SK-N-SH (cell line): ENCODE results near the gene C2CD4C. TPM values are rescaled to one million over a fixed set of nuclear protein-coding genes. Genes with fewer than 3 reads are reported as not detected.

Experiments used
- CTCF ChIA-PET: fragments of 300-600, 350-600 bp; formaldehyde crosslinking; extraction: SDS; loops from one replicate; lab custom pipeline; 2021; lab: Yijun Ruan, JAX
- POLR2A ChIA-PET: fragments of 350-600 bp; sonication (Branson Sonifier 250); formaldehyde crosslinking; extraction: SDS; loops from one replicate; lab custom pipeline; 2020; ENCODE audit warnings: antibody characterized with exemption, inconsistent platforms; lab: Yijun Ruan, JAX
- DNase-seq: peaks from one replicate; pipeline ENCODE4 v3.0.0; 2012
- H2AFZ ChIP-seq: fragments of 200-600 bp; sonication (generic); 2 replicates; pipeline ENCODE4 v1.8.1; 2016; ENCODE audit warnings: antibody characterized with exemption, mild to moderate bottlenecking, low read depth
- H3F3A ChIP-seq: fragments of 200-600 bp; sonication (generic); replicated peaks from 2 replicates; pipeline ENCODE3; 2016; ENCODE audit warnings: antibody characterized with exemption, mild to moderate bottlenecking; ENCODE audit not compliant: insufficient read depth
- H3K27ac ChIP-seq, 2 experiments: fragments of 200-500 bp in 1 of 2; fragments of 200-600 bp in 1 of 2; sonication (Bioruptor generic) in 1 of 2; sonication (generic), shearing (Covaris generic) in 1 of 2; 2 replicates each; pipeline versions ENCODE4 v1.5.1 to v1.6.1; 2014 to 2016; ENCODE audit warnings: low read depth in 2 of 2, inconsistent platforms in 1 of 2, low read length in 1 of 2, mild to moderate bottlenecking in 1 of 2, mixed read lengths in 1 of 2
- H3K27me3 ChIP-seq: fragments of 200-600 bp; sonication (generic), shearing (Covaris generic); 2 replicates; pipeline ENCODE4 v1.6.1; 2016; ENCODE audit warnings: mixed run types; ENCODE audit not compliant: insufficient read depth
- H3K36me3 ChIP-seq, 2 experiments: fragments of 200-500 bp in 1 of 2; fragments of 200-600 bp in 1 of 2; sonication (Bioruptor generic) in 1 of 2; sonication (generic) in 1 of 2; replicated peaks in 1 of 2; 2 replicates each; pipeline versions ENCODE3 to v1.5.1; 2014 to 2016; ENCODE audit warnings: low read length in 1 of 2, mild to moderate bottlenecking in 1 of 2; ENCODE audit not compliant: insufficient read depth in 2 of 2, control insufficient read depth in 1 of 2
- H3K4me1 ChIP-seq, 2 experiments: fragments of 200-500 bp in 1 of 2; fragments of 200-600 bp in 1 of 2; sonication (Bioruptor generic) in 1 of 2; sonication (generic), shearing (Covaris generic) in 1 of 2; 2 replicates each; pipeline versions ENCODE4 v1.5.1 to v1.6.1; 2014 to 2016; ENCODE audit warnings: low read depth in 1 of 2, low read length in 1 of 2, mixed run types in 1 of 2; ENCODE audit not compliant: insufficient read depth in 2 of 2, control insufficient read depth in 1 of 2
- H3K4me2 ChIP-seq: fragments of 200-600 bp; sonication (generic), shearing (Covaris generic); 2 replicates; pipeline ENCODE4 v1.6.1; 2017; ENCODE audit warnings: mixed run types
- H3K4me3 ChIP-seq, 2 experiments: fragments of 200-500 bp in 1 of 2; fragments of 200-600 bp in 1 of 2; sonication (Bioruptor generic) in 1 of 2; sonication (generic), shearing (Covaris generic) in 1 of 2; 2 replicates each; pipeline versions ENCODE4 v1.5.1 to v1.8.1; 2014 to 2016; ENCODE audit warnings: low read depth in 2 of 2, inconsistent platforms in 1 of 2, low read length in 1 of 2, mild to moderate bottlenecking in 1 of 2, mixed read lengths in 1 of 2, moderate library complexity in 1 of 2
- H3K79me2 ChIP-seq: fragments of 200-600 bp; sonication (generic); 2 replicates; pipeline ENCODE4 v1.8.1; 2017; ENCODE audit warnings: mild to moderate bottlenecking; ENCODE audit not compliant: insufficient read depth
- H3K9ac ChIP-seq: fragments of 200-600 bp; sonication (generic); 2 replicates; pipeline ENCODE4 v1.6.1; 2017; ENCODE audit warnings: mixed run types
- H3K9me2 ChIP-seq: fragments of 200-600 bp; sonication (generic); 2 replicates; pipeline ENCODE4 v1.6.1; 2017; ENCODE audit warnings: mixed run types
- H3K9me3 ChIP-seq: fragments of 200-600 bp; sonication (generic); 2 replicates; pipeline ENCODE4 v1.6.1; 2017; ENCODE audit warnings: mixed run types, mild to moderate bottlenecking, moderate library complexity
- H4K20me1 ChIP-seq: fragments of 200-600 bp; sonication (generic); 2 replicates; pipeline ENCODE4 v1.6.1; 2017; ENCODE audit warnings: mild to moderate bottlenecking, mixed run types; ENCODE audit not compliant: insufficient read depth
- ELF1 ChIP-seq: IDR thresholded peaks from 2 replicates; pipeline ENCODE4 v1.4.0; 2012
- EZH2phosphoT487 ChIP-seq: fragments of 200-600 bp; sonication (generic); IDR thresholded peaks from 2 replicates; pipeline ENCODE4 v1.6.1; 2017; ENCODE audit warnings: low read depth, mixed run types, mild to moderate bottlenecking, antibody characterized with exemption, moderate library complexity, borderline replicate concordance
- FOXJ3 ChIP-seq: sonication (generic); formaldehyde crosslinking; IDR thresholded peaks from 2 replicates; pipeline ENCODE4 v1.5.1; 2020; ENCODE audit warnings: mild to moderate bottlenecking, missing genetic modification reagents
- GABPA ChIP-seq: IDR thresholded peaks from 2 replicates; pipeline ENCODE4 v1.4.0; 2012; ENCODE audit warnings: low read depth, mild to moderate bottlenecking
- MXI1 ChIP-seq: IDR thresholded peaks from 2 replicates; pipeline ENCODE4 v1.6.1; 2012; ENCODE audit warnings: mild to moderate bottlenecking, low read depth, low read length, improper control_type of control experiment
- POLR2AphosphoS5 ChIP-seq: IDR thresholded peaks from 2 replicates; pipeline ENCODE4 v1.6.1; 2012; ENCODE audit warnings: low read depth, low read length
- RFX5 ChIP-seq: IDR thresholded peaks from 2 replicates; pipeline ENCODE4 v1.6.1; 2012; ENCODE audit warnings: mild to moderate bottlenecking, improper control_type of control experiment, low read length
- SMC3 ChIP-seq: IDR thresholded peaks from 2 replicates; pipeline ENCODE4 v1.6.1; 2012; ENCODE audit warnings: low read depth, low read length, improper control_type of control experiment
- TAF1 ChIP-seq: IDR thresholded peaks from 2 replicates; pipeline ENCODE4 v1.6.1; 2012; ENCODE audit warnings: low read depth, mild to moderate bottlenecking, low read length, moderate library complexity, borderline replicate concordance
- TCF12 ChIP-seq: IDR thresholded peaks from 2 replicates; pipeline ENCODE4 v1.4.0; 2012
- WGBS: methylation state at CpG from one replicate; pipeline ENCODE4 v1.1.6; 2017; ENCODE audit warnings: low lambda C conversion rate; 5-methylcytosine and 5-hydroxymethylcytosine counted together
- polyA plus RNA-seq, 3 experiments: library from polyadenylated mRNA; depleted of rRNA; stranded (reverse); fragments of >200 nt; gene quantifications; 2 replicates each; pipeline ENCODE4 v1.2.3, GENCODE V29; 2012
- TF ChIP-seq, protein P1 (sequence below): IDR thresholded peaks from 2 replicates; pipeline ENCODE4 v1.6.1; 2012; ENCODE audit warnings: mild to moderate bottlenecking, low read depth, low read length, moderate library complexity
- TF ChIP-seq, protein P2 (sequence below): fragments of 150-350 bp; IDR thresholded peaks from 2 replicates; pipeline ENCODE4 v1.6.1; 2016; ENCODE audit warnings: mild to moderate bottlenecking, low read depth, low read length
- TF ChIP-seq, protein P3 (sequence below): IDR thresholded peaks from 2 replicates; pipeline ENCODE4 v1.4.0; 2012; ENCODE audit warnings: low read depth
- TF ChIP-seq, protein P4 (sequence below): IDR thresholded peaks from 2 replicates; pipeline ENCODE4 v1.4.0; 2012; ENCODE audit warnings: low read depth, borderline replicate concordance

Gene C2CD4C
- polyA plus RNA-seq, 1 of the 3 experiments (the other 2 are of a cell fraction) = 0.23 TPM

DNA sequence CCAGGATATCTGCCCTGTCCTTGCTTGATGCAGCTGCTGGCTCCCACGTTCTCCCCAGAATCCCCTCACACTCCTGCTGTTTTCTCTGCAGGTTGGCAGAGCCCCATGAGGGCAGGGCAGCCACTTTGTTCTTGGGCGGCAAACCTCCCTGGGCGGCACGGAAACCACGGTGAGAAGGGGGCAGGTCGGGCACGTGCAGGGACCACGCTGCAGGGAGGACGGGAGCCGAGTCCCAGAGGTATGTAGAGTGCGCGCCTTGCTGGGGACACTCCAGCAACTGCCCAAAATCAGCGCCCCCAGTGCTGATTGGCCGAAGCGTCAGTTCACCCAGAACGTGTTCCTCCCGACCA is 34.1 kb downstream of the C2CD4C start:
- Histone ChIP-seq H3K9me2 (no peaks in the 10 kb centered on the region), H3K79me2 (no peaks in the 10 kb centered on the region), H4K20me1 (no peaks in the 10 kb centered on the region), H3K27ac (no peak overlapping the region), H3K27me3 (no peaks in the 10 kb centered on the region; the same call in 1 of the 2 replicates), H2AFZ (no peak overlapping the region), H3K4me3 (no peak overlapping the region), H3K9ac (no peak overlapping the region), H3F3A (no peaks in the 10 kb centered on the region), H3K4me2 (no peak overlapping the region), H3K36me3 (no peaks in the 10 kb centered on the region), H3K4me1 (peaks cover 0 to 15% of the 10 kb centered on the region in 2 experiments; a peak in 1 of 4 replicates), H3K9me3 (no peaks in the 10 kb centered on the region)
- DNase-seq = no peak
- ChIA-PET CTCF (no interaction called here), POLR2A (no interaction called here)
- WGBS = 60% methylated on average over 8 of the region's 17 CpGs
- TF ChIP-seq, protein P1, sequence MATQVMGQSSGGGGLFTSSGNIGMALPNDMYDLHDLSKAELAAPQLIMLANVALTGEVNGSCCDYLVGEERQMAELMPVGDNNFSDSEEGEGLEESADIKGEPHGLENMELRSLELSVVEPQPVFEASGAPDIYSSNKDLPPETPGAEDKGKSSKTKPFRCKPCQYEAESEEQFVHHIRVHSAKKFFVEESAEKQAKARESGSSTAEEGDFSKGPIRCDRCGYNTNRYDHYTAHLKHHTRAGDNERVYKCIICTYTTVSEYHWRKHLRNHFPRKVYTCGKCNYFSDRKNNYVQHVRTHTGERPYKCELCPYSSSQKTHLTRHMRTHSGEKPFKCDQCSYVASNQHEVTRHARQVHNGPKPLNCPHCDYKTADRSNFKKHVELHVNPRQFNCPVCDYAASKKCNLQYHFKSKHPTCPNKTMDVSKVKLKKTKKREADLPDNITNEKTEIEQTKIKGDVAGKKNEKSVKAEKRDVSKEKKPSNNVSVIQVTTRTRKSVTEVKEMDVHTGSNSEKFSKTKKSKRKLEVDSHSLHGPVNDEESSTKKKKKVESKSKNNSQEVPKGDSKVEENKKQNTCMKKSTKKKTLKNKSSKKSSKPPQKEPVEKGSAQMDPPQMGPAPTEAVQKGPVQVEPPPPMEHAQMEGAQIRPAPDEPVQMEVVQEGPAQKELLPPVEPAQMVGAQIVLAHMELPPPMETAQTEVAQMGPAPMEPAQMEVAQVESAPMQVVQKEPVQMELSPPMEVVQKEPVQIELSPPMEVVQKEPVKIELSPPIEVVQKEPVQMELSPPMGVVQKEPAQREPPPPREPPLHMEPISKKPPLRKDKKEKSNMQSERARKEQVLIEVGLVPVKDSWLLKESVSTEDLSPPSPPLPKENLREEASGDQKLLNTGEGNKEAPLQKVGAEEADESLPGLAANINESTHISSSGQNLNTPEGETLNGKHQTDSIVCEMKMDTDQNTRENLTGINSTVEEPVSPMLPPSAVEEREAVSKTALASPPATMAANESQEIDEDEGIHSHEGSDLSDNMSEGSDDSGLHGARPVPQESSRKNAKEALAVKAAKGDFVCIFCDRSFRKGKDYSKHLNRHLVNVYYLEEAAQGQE = no peak
- TF ChIP-seq, protein P2, sequence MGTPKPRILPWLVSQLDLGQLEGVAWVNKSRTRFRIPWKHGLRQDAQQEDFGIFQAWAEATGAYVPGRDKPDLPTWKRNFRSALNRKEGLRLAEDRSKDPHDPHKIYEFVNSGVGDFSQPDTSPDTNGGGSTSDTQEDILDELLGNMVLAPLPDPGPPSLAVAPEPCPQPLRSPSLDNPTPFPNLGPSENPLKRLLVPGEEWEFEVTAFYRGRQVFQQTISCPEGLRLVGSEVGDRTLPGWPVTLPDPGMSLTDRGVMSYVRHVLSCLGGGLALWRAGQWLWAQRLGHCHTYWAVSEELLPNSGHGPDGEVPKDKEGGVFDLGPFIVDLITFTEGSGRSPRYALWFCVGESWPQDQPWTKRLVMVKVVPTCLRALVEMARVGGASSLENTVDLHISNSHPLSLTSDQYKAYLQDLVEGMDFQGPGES = no peak
- no peak for TF ChIP-seq POLR2AphosphoS5
- TF ChIP-seq SMC3 = no peak
- TF ChIP-seq TCF12 = no peak
- no peak for TF ChIP-seq GABPA
- TF ChIP-seq EZH2phosphoT487 = no peak
- TF ChIP-seq RFX5 = no peak
- TF ChIP-seq ELF1 = no peak
- TF ChIP-seq MXI1 = no peak
- TF ChIP-seq, protein P3, sequence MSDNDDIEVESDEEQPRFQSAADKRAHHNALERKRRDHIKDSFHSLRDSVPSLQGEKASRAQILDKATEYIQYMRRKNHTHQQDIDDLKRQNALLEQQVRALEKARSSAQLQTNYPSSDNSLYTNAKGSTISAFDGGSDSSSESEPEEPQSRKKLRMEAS = no peak
- no peak for TF ChIP-seq TAF1
- no peak for TF ChIP-seq FOXJ3
- TF ChIP-seq, protein P4, sequence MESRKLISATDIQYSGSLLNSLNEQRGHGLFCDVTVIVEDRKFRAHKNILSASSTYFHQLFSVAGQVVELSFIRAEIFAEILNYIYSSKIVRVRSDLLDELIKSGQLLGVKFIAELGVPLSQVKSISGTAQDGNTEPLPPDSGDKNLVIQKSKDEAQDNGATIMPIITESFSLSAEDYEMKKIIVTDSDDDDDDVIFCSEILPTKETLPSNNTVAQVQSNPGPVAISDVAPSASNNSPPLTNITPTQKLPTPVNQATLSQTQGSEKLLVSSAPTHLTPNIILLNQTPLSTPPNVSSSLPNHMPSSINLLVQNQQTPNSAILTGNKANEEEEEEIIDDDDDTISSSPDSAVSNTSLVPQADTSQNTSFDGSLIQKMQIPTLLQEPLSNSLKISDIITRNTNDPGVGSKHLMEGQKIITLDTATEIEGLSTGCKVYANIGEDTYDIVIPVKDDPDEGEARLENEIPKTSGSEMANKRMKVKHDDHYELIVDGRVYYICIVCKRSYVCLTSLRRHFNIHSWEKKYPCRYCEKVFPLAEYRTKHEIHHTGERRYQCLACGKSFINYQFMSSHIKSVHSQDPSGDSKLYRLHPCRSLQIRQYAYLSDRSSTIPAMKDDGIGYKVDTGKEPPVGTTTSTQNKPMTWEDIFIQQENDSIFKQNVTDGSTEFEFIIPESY = no peak
